Cardiac muscle cell (in vitro differentiated cells and primary cell): Measurements from ENCODE around the gene CDA. TPM values are rescaled to one million over a fixed set of nuclear protein-coding genes. Genes with fewer than 3 reads are reported as not detected.

Experiments used
- DNase-seq, 2 donors: peaks; one replicate each; pipeline versions ENCODE4 v3.0.0 to v3.0.0-alpha.2; 2010 to 2017; ENCODE audit warnings: low read depth in 1 of 2, low spot score in 1 of 2
- H3K27ac ChIP-seq: fragments of 200-600 bp; sonication (generic); 2 replicates; pipeline ENCODE4 v1.5.1; 2016
- H3K27me3 ChIP-seq: fragments of 200-600 bp; sonication (generic); 2 replicates; pipeline ENCODE4 v1.6.0; 2016; ENCODE audit warnings: control low read depth
- H3K36me3 ChIP-seq: fragments of 200-600 bp; sonication (generic); 2 replicates; pipeline ENCODE4 v1.5.1; 2016; ENCODE audit warnings: control low read depth
- H3K4me1 ChIP-seq: fragments of 200-600 bp; sonication (generic); 2 replicates; pipeline ENCODE4 v1.8.1; 2017; ENCODE audit warnings: low read depth, mild to moderate bottlenecking, mixed run types
- H3K4me3 ChIP-seq: fragments of 200-600 bp; sonication (generic); 2 replicates; pipeline ENCODE4 v1.5.1; 2016; ENCODE audit warnings: mild to moderate bottlenecking
- H3K9me3 ChIP-seq: fragments of 200-600 bp; sonication (generic); 2 replicates; pipeline ENCODE4 v1.5.1; 2017; ENCODE audit warnings: low read depth, mild to moderate bottlenecking, control low read depth
- polyA plus RNA-seq: library from polyadenylated mRNA; unstranded; fragments of >200 nt; fragmentation: Nextera tagmentation; extraction: Ambion mirVana; gene quantifications from 2 replicates; pipeline ENCODE4 v1.2.1, GENCODE V29; 2016
- total RNA-seq: library from RNA; depleted of rRNA; stranded (reverse); fragments of >200 nt; gene quantifications from 2 replicates; pipeline ENCODE4 v1.2.3, GENCODE V29; 2016
- TF ChIP-seq, protein P1 (sequence below): IDR thresholded peaks from 2 replicates; pipeline ENCODE4 v1.5.1; 2012; ENCODE audit warnings: low read depth, mild to moderate bottlenecking, low read length

CDA gene
- total and polyA plus RNA-seq, 2 experiments from 2014 or later, result not detected

- Histone ChIP-seq H3K9me3 (no peaks in the 10 kb centered on the region), H3K27me3 (no peaks in the 10 kb centered on the region), H3K27ac (peak overlapping the region; percentile 97), H3K36me3 (no peaks in the 10 kb centered on the region), H3K4me3 (peak overlapping the region; percentile 94), H3K4me1 (no peaks in the 10 kb centered on the region)
- TF ChIP-seq, protein P1, sequence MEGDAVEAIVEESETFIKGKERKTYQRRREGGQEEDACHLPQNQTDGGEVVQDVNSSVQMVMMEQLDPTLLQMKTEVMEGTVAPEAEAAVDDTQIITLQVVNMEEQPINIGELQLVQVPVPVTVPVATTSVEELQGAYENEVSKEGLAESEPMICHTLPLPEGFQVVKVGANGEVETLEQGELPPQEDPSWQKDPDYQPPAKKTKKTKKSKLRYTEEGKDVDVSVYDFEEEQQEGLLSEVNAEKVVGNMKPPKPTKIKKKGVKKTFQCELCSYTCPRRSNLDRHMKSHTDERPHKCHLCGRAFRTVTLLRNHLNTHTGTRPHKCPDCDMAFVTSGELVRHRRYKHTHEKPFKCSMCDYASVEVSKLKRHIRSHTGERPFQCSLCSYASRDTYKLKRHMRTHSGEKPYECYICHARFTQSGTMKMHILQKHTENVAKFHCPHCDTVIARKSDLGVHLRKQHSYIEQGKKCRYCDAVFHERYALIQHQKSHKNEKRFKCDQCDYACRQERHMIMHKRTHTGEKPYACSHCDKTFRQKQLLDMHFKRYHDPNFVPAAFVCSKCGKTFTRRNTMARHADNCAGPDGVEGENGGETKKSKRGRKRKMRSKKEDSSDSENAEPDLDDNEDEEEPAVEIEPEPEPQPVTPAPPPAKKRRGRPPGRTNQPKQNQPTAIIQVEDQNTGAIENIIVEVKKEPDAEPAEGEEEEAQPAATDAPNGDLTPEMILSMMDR, result no peak
- DNase-seq, result peak in 1 of 2 donors; percentile 7
These were observed 45.2 kb downstream of the CDA start for GRCh38 chr1:20634065-20634593.

DNA sequence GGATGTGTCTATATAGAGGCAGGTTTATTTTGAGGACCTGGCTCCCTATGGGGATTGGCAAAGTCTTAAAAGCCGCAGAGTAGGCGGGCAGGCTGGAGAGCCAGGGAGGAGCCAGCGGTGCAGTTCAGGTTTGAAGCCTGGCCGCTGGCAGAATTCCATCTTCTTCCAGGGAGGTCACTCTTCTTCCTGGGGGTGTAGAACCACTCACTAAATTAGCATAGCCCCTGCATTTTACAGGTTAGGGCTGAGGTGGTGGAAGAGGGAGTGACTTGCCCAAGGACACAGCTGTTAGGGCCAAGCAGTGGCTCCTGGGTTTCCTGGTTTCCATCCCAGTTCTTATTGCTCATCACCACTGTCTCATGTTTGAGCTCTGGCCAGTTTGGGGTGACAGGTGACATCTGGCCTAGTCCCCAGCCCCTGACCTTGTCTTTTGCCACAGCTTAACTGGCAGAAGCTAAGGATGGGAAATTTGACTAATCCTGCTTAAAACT lies 45.7 kb downstream of the CDA start:
- peak; percentile 54 to 60 for DNase-seq
- H3K27ac ChIP-seq, result no peak overlapping the region
- TF ChIP-seq, protein P1, result no peak

GRCh38 chr1:20636785-20637347 lies 48.0 kb downstream of the CDA start:
- no peak for DNase-seq
- no peaks in the 10 kb centered on the region for H3K27me3 ChIP-seq
- no peaks in the 10 kb centered on the region for H3K36me3 ChIP-seq
- no peak overlapping the region for H3K27ac ChIP-seq
- TF ChIP-seq, protein P1, result no peak
- H3K9me3 ChIP-seq, result no peaks in the 10 kb centered on the region
- H3K4me3 ChIP-seq, result no peak overlapping the region
- no peaks in the 10 kb centered on the region for H3K4me1 ChIP-seq

More for the DNA sequence above, 45.7 kb downstream of the CDA start:
- Histone ChIP-seq H3K4me1 (no peaks in the 10 kb centered on the region), H3K4me3 (peak overlapping the region; percentile 94), H3K36me3 (no peaks in the 10 kb centered on the region), H3K27me3 (no peaks in the 10 kb centered on the region), H3K9me3 (no peaks in the 10 kb centered on the region)

DNA sequence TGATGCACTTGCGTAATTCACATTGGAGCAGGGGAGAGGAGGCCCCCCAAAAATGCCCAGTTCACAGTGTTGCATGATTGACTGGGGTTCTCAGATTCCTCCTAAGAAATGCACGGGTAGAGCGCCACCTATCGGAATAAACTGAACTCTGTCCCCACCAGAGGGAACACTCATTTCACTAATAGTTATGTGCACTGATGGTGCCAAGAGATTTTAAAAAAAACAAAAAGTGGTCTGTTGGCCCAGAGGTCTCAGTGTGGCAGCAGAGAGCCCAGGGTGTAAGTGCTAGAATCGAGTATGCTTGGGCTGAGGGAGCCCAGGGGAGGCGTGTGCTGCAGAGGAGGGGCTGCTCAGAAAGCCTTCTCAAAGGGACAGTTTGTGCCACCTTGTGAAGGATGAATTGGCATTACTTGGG lies 51.3 kb downstream of the CDA start:
- TF ChIP-seq, protein P1, result peak; percentile 80
- no peak overlapping the region for H3K4me3 ChIP-seq
- H3K9me3 ChIP-seq, result no peaks in the 10 kb centered on the region
- H3K27me3 ChIP-seq, result no peaks in the 10 kb centered on the region
- no peaks in the 10 kb centered on the region for H3K4me1 ChIP-seq
- DNase-seq, result peak; percentile 65 to 69
- H3K27ac ChIP-seq, result no peak overlapping the region
- peaks cover 6% of the 10 kb centered on the region for H3K36me3 ChIP-seq

DNA sequence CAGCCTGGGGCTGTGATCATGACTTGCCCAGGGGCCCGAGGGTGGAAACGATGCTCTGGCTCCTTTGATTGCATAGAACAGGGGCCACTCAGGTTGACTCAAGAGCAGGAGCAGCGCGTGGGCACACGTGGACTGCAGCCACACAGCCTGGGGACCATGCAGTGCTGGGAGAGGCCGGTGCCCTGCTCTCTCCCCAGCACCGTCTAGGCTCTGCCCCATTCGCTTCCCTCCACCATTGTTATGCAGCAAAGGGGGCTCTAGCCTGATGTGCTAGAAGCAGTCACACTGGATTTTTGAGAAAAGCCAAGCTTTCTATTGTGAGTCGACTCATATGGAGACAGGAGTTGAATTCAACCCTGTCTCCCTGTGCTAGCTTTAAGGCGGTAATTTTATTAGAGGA lies 53.1 kb downstream of the CDA start:
- Histone ChIP-seq H3K9me3 (no peaks in the 10 kb centered on the region), H3K27ac (no peak overlapping the region), H3K4me1 (no peaks in the 10 kb centered on the region), H3K4me3 (no peak overlapping the region), H3K27me3 (no peaks in the 10 kb centered on the region), H3K36me3 (peaks cover 6% of the 10 kb centered on the region)
- no peak for DNase-seq
- TF ChIP-seq, protein P1, result no peak
